Measurements from ENCODE around the gene TMEM51. TPM values are rescaled to one million over a fixed set of nuclear protein-coding genes. Genes with fewer than 3 reads are reported as not detected.

Gene TMEM51
- polyA plus RNA-seq, 1 donor (not counting 4 experiments of a cell fraction or from before 2014, with no cell fraction given), result 12.9 TPM

DNA sequence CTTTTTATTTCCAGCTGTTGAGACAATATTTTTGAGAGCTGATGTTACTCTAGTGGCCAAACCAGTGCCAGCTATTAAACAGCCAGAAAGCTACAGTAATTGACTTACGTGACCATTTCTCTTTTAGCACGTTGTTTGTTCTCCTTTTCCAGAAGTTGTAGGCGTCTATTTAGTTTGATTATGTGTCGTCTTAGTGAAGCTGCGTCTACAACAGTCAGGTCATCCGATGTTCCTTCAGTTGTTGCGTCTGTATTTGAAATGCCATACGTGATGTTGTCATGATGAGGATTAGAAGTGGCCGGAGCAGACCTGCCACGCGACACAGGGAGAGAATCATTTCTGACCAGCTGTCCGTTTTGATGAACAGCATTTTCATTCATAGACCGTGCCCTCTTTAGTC is 38.2 kb downstream of the TMEM51 start:
- Histone ChIP-seq H3K4me2 (ENCODE audit: control insufficient read depth, extremely low read depth, insufficient read depth, low read depth, low read length) (no peak overlapping the region), H3K79me2 (ENCODE audit: control insufficient read depth, insufficient read depth, low read length) (peaks cover 57% of the 10 kb centered on the region), H3K9ac (ENCODE audit: control insufficient read depth, extremely low read depth, insufficient read depth, low read length) (no peak overlapping the region), H3K9me3 (ENCODE audit: control insufficient read depth, low read depth, low read length) (no peaks in the 10 kb centered on the region), H3K36me3 (ENCODE audit: control insufficient read depth in 2 of 2, extremely low read depth in 1 of 2, insufficient read depth in 2 of 2, low read length in 2 of 2) (peaks cover 3 to 6% of the 10 kb centered on the region in 2 experiments), H2AFZ (ENCODE audit: control insufficient read depth, low read length) (no peak overlapping the region), H3K4me1 (ENCODE audit: control insufficient read depth, extremely low read depth, insufficient read depth, low read length) (peaks cover 5% of the 10 kb centered on the region), H4K20me1 (ENCODE audit: control insufficient read depth, extremely low read depth, insufficient read depth, low read length) (peaks cover 6% of the 10 kb centered on the region), H3K27me3 (ENCODE audit: control insufficient read depth, extremely low read depth, insufficient read depth, low read length) (no peaks in the 10 kb centered on the region), H3K9me1 (ENCODE audit: control insufficient read depth, extremely low read depth, insufficient read depth, low read length) (peaks cover 6% of the 10 kb centered on the region), H3K4me3 (ENCODE audit: control insufficient read depth in 2 of 3, extremely low read depth in 1 of 3, insufficient read depth in 2 of 3, low read depth in 1 of 3, low read length in 3 of 3) (no peak overlapping the region), H3K27ac (ENCODE audit: control insufficient read depth, insufficient read depth, low read length) (no peak overlapping the region)
- DNase-seq (ENCODE audit: low read depth, low spot score) (no peak), FAIRE-seq (no peak)
- no peak for TF ChIP-seq EZH2 (IDR thresholded peaks at IDR 0.05; ENCODE audit: low read length)
- TF ChIP-seq, protein P1, sequence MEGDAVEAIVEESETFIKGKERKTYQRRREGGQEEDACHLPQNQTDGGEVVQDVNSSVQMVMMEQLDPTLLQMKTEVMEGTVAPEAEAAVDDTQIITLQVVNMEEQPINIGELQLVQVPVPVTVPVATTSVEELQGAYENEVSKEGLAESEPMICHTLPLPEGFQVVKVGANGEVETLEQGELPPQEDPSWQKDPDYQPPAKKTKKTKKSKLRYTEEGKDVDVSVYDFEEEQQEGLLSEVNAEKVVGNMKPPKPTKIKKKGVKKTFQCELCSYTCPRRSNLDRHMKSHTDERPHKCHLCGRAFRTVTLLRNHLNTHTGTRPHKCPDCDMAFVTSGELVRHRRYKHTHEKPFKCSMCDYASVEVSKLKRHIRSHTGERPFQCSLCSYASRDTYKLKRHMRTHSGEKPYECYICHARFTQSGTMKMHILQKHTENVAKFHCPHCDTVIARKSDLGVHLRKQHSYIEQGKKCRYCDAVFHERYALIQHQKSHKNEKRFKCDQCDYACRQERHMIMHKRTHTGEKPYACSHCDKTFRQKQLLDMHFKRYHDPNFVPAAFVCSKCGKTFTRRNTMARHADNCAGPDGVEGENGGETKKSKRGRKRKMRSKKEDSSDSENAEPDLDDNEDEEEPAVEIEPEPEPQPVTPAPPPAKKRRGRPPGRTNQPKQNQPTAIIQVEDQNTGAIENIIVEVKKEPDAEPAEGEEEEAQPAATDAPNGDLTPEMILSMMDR (optimal IDR thresholded peaks at IDR 0.05 in 1 of 3, IDR thresholded peaks at IDR 0.05 in 1 of 3, conservative IDR thresholded peaks at IDR 0.05 in 1 of 3; ENCODE audit: extremely low read depth in 1 of 3, insufficient read depth in 2 of 3, low read length in 3 of 3), result no peak
- dilution Hi-C loops (cut with MboI; ENCODE audit: extremely low pct_ligation_motif_present, low sequenced_read_pairs), result no loop called here

DNA sequence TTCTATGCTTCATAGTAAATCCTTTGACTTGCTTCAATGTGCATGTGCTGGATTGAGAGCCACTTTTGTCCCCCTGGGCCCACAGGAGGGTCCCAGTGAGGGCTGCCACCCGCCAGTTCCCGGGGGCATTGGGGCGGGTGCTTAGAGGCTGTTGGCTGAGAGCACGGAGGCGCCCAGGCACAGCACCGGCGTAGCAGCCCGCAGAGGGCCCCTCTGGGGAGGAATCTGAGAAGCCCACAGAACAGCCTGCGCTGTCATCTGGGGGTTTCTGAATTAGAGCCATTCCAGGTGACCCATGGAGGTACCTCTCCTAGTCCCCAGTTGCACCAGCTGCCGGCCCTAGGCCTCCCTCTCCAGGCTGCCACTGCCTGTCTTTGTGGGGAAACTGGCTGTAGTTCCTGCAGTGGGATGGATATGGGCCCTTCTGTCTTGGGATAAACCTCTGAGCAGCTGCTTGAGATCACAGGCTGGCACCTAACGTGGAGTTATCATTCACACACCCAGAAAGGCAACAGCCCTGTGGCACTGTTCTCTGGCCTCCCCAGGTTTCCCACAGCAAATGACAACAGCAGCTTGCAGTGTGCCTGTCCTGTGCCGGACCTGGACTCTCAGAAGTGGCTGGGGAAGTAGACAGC is 39.5 kb downstream of the TMEM51 start:
- peaks cover 8% of the 10 kb centered on the region for H4K20me1 ChIP-seq (ENCODE audit: control insufficient read depth, extremely low read depth, insufficient read depth, low read length)
- H2AFZ ChIP-seq (ENCODE audit: control insufficient read depth, low read length), result no peak overlapping the region
- H3K79me2 ChIP-seq (ENCODE audit: control insufficient read depth, insufficient read depth, low read length), result peaks cover 58% of the 10 kb centered on the region
- H3K9me3 ChIP-seq (ENCODE audit: control insufficient read depth, low read depth, low read length), result no peaks in the 10 kb centered on the region
- TF ChIP-seq, protein P1 (optimal IDR thresholded peaks at IDR 0.05 in 1 of 3, IDR thresholded peaks at IDR 0.05 in 1 of 3, conservative IDR thresholded peaks at IDR 0.05 in 1 of 3; ENCODE audit: extremely low read depth in 1 of 3, insufficient read depth in 2 of 3, low read length in 3 of 3), result no peak
- TF ChIP-seq EZH2 (IDR thresholded peaks at IDR 0.05; ENCODE audit: low read length), result no peak
- H3K27ac ChIP-seq (ENCODE audit: control insufficient read depth, insufficient read depth, low read length), result no peak overlapping the region
- H3K4me3 ChIP-seq (ENCODE audit: control insufficient read depth in 2 of 3, extremely low read depth in 1 of 3, insufficient read depth in 2 of 3, low read depth in 1 of 3, low read length in 3 of 3), result no peak overlapping the region
- no peak for FAIRE-seq
- peaks cover 6% of the 10 kb centered on the region in 2 experiments for H3K36me3 ChIP-seq (ENCODE audit: control insufficient read depth in 2 of 2, extremely low read depth in 1 of 2, insufficient read depth in 2 of 2, low read length in 2 of 2)
- no peaks in the 10 kb centered on the region for H3K27me3 ChIP-seq (ENCODE audit: control insufficient read depth, extremely low read depth, insufficient read depth, low read length)
- H3K9ac ChIP-seq (ENCODE audit: control insufficient read depth, extremely low read depth, insufficient read depth, low read length), result no peak overlapping the region
- dilution Hi-C loops (cut with MboI; ENCODE audit: extremely low pct_ligation_motif_present, low sequenced_read_pairs), result no loop called here
- peaks cover 6% of the 10 kb centered on the region for H3K9me1 ChIP-seq (ENCODE audit: control insufficient read depth, extremely low read depth, insufficient read depth, low read length)
- no peak overlapping the region for H3K4me2 ChIP-seq (ENCODE audit: control insufficient read depth, extremely low read depth, insufficient read depth, low read depth, low read length)
- DNase-seq (ENCODE audit: low read depth, low spot score), result no peak
- peaks cover 5% of the 10 kb centered on the region for H3K4me1 ChIP-seq (ENCODE audit: control insufficient read depth, extremely low read depth, insufficient read depth, low read length)

Measured in keratinocyte (primary cell).